HepG2 (cell line): ENCODE data around the gene CMTM1. TPM values are rescaled to one million over a fixed set of nuclear protein-coding genes. Genes with fewer than 3 reads are reported as not detected.

Experiments used
- CC2D1A ChIP-seq: sonication (generic); formaldehyde crosslinking; IDR thresholded peaks from 2 replicates; pipeline ENCODE4 v1.8.1; 2023; ENCODE audit warnings: mild to moderate bottlenecking, missing genetic modification reagents
- FOXP1 ChIP-seq, 2 experiments: fragments of 450-650 bp in 1 of 2; IDR thresholded peaks; 2 replicates each; pipeline ENCODE4 v1.6.1; 2017 to 2018; ENCODE audit warnings: antibody characterized with exemption in 1 of 2
- GABPA ChIP-seq, 2 experiments: IDR thresholded peaks; 2 replicates each; pipeline ENCODE4 v1.6.1; 2011 to 2016; ENCODE audit warnings: low read depth in 2 of 2, low read length in 1 of 2, missing biosample characterization in 1 of 2, missing genetic modification characterization in 1 of 2
- MXI1 ChIP-seq: IDR thresholded peaks from 3 replicates; pipeline ENCODE4 v1.6.1; 2012; ENCODE audit warnings: low read depth, low read length, inconsistent platforms, borderline replicate concordance
- NCOA5 ChIP-seq: sonication (generic); formaldehyde crosslinking; IDR thresholded peaks from 2 replicates; pipeline ENCODE4 v1.4.0; 2020; ENCODE audit warnings: missing genetic modification reagents
- PATZ1 ChIP-seq: sonication (generic); formaldehyde crosslinking; IDR thresholded peaks from 2 replicates; pipeline ENCODE4 v1.4.0; 2020; ENCODE audit warnings: missing genetic modification reagents
- SP2 ChIP-seq: sonication (generic); formaldehyde crosslinking; IDR thresholded peaks from 2 replicates; pipeline ENCODE4 v1.5.1; 2020; ENCODE audit warnings: mild to moderate bottlenecking, missing genetic modification reagents
- STAT5B ChIP-seq: sonication (generic); formaldehyde crosslinking; IDR thresholded peaks from 2 replicates; pipeline ENCODE4 v1.4.0; 2020; ENCODE audit warnings: missing genetic modification reagents
- YY1 ChIP-seq: IDR thresholded peaks from 2 replicates; pipeline ENCODE4 v1.6.1; 2011; ENCODE audit warnings: low read length, low read depth, moderate library complexity, mild to moderate bottlenecking; ENCODE audit not compliant: insufficient read depth, insufficient replicate concordance
- ZNF205 ChIP-seq: IDR thresholded peaks from 2 replicates; pipeline ENCODE4 v1.6.1; 2018; ENCODE audit warnings: missing biosample characterization, missing genetic modification reagents
- ZNF670 ChIP-seq: sonication (generic); formaldehyde crosslinking; IDR thresholded peaks from 2 replicates; pipeline ENCODE4 v1.8.0; 2022; ENCODE audit warnings: mild to moderate bottlenecking, missing genetic modification reagents, borderline replicate concordance
- ZNF749 ChIP-seq: sonication (generic); formaldehyde crosslinking; IDR thresholded peaks from 2 replicates; pipeline ENCODE4 v1.8.0; 2022; ENCODE audit warnings: mild to moderate bottlenecking, missing genetic modification reagents, moderate library complexity, borderline replicate concordance
- ZNF775 ChIP-seq: sonication (generic); formaldehyde crosslinking; IDR thresholded peaks from 2 replicates; pipeline ENCODE4 v1.4.0; 2020; ENCODE audit warnings: missing genetic modification reagents, mild to moderate bottlenecking, moderate library complexity, borderline replicate concordance
- polyA plus RNA-seq, 8 experiments: library from polyadenylated mRNA; depleted of rRNA in 3 of 8; stranded (reverse) in 7 of 8; unstranded in 1 of 8; fragments of >200 nt; fragmentation: Illumina TruSeq in 4 of 8; extraction: Trizol in 4 of 8; gene quantifications; 2 replicates each; pipeline versions ENCODE4 v1.2.1 to v1.2.3, GENCODE V29; 2011 to 2016; ENCODE audit warnings: low read depth in 4 of 8, missing spikeins in 1 of 8, mixed read lengths in 1 of 8; ENCODE audit not compliant: insufficient read depth in 1 of 8
- total RNA-seq, 5 experiments: library from RNA; depleted of rRNA; stranded (reverse); fragments of >200 nt; fragmentation: Illumina TruSeq; extraction: Trizol; gene quantifications; 2 replicates each; pipeline ENCODE4 v1.2.3, GENCODE V29; 2016; ENCODE audit warnings: low read depth in 1 of 5
- TF ChIP-seq, protein P1 (sequence below), 2 experiments: sonication (generic) in 1 of 2; formaldehyde crosslinking in 1 of 2; IDR thresholded peaks; 2 replicates each; pipeline versions ENCODE4 v1.6.1 to v1.9.0; 2014 to 2022; ENCODE audit warnings: antibody characterized with exemption in 1 of 2, borderline replicate concordance in 1 of 2, inconsistent platforms in 1 of 2, low read depth in 1 of 2, missing genetic modification reagents in 1 of 2
- TF ChIP-seq, protein P2 (sequence below): sonication (generic); formaldehyde crosslinking; IDR thresholded peaks from 2 replicates; pipeline ENCODE4 v1.8.1; 2022; ENCODE audit warnings: low read depth, mild to moderate bottlenecking, missing genetic modification reagents

The CMTM1 gene
- total and polyA plus RNA-seq, 2 of the 13 experiments (the other 11 are each of a cell fraction or from before 2014, with no cell fraction given): 1.7 to 2.9 TPM

- TF ChIP-seq YY1: peak; percentile 83
- TF ChIP-seq, protein P1, sequence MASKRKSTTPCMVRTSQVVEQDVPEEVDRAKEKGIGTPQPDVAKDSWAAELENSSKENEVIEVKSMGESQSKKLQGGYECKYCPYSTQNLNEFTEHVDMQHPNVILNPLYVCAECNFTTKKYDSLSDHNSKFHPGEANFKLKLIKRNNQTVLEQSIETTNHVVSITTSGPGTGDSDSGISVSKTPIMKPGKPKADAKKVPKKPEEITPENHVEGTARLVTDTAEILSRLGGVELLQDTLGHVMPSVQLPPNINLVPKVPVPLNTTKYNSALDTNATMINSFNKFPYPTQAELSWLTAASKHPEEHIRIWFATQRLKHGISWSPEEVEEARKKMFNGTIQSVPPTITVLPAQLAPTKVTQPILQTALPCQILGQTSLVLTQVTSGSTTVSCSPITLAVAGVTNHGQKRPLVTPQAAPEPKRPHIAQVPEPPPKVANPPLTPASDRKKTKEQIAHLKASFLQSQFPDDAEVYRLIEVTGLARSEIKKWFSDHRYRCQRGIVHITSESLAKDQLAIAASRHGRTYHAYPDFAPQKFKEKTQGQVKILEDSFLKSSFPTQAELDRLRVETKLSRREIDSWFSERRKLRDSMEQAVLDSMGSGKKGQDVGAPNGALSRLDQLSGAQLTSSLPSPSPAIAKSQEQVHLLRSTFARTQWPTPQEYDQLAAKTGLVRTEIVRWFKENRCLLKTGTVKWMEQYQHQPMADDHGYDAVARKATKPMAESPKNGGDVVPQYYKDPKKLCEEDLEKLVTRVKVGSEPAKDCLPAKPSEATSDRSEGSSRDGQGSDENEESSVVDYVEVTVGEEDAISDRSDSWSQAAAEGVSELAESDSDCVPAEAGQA (IDR thresholded peaks at IDR 0.05; ENCODE audit: low read depth): peak; percentile 70
- TF ChIP-seq, protein P1 (CRISPR knock-in tag; IDR thresholded peaks at IDR 0.05; ENCODE audit: borderline replicate concordance): peak; percentile 93; the same call in 1 of the 2 replicates
- 0 out of 2 replicates have a peak, but pooled peaks have one; percentile 51 for TF ChIP-seq NCOA5 (CRISPR knock-in tag)
- peak; percentile 88 for TF ChIP-seq ZNF205 (CRISPR knock-in tag)
- TF ChIP-seq CC2D1A (CRISPR knock-in tag): peak; percentile 99; the same call in 1 of the 2 replicates
- TF ChIP-seq SP2 (CRISPR knock-in tag): peak; percentile 62; the same call in 1 of the 2 replicates
- peak; percentile 98 for TF ChIP-seq ZNF775
- peak; percentile 98; the same call in 1 of the 2 replicates for TF ChIP-seq ZNF670 (CRISPR knock-in tag)
- no peak for TF ChIP-seq GABPA (IDR thresholded peaks at IDR 0.05; ENCODE audit: low read depth, low read length)
- peak; percentile 15; the same call in 1 of the 2 replicates for TF ChIP-seq GABPA (CRISPR knock-in tag; IDR thresholded peaks at IDR 0.05; ENCODE audit: low read depth)
- TF ChIP-seq PATZ1 (CRISPR knock-in tag): peak; percentile 69
- TF ChIP-seq FOXP1 (IDR thresholded peaks at IDR 0.05): no peak
- no peak for TF ChIP-seq FOXP1 (CRISPR knock-in tag; IDR thresholded peaks at IDR 0.05)
- TF ChIP-seq ZNF749 (CRISPR knock-in tag): peak; percentile 34; the same call in 1 of the 2 replicates
- TF ChIP-seq, protein P2, sequence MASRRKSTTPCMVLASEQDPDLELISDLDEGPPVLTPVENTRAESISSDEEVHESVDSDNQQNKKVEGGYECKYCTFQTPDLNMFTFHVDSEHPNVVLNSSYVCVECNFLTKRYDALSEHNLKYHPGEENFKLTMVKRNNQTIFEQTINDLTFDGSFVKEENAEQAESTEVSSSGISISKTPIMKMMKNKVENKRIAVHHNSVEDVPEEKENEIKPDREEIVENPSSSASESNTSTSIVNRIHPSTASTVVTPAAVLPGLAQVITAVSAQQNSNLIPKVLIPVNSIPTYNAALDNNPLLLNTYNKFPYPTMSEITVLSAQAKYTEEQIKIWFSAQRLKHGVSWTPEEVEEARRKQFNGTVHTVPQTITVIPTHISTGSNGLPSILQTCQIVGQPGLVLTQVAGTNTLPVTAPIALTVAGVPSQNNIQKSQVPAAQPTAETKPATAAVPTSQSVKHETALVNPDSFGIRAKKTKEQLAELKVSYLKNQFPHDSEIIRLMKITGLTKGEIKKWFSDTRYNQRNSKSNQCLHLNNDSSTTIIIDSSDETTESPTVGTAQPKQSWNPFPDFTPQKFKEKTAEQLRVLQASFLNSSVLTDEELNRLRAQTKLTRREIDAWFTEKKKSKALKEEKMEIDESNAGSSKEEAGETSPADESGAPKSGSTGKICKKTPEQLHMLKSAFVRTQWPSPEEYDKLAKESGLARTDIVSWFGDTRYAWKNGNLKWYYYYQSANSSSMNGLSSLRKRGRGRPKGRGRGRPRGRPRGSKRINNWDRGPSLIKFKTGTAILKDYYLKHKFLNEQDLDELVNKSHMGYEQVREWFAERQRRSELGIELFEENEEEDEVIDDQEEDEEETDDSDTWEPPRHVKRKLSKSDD: peak; percentile 53; the same call in 1 of the 2 replicates
- peak; percentile 54; the same call in 1 of the 3 replicates for TF ChIP-seq MXI1
- TF ChIP-seq STAT5B: peak; percentile 8; the same call in 1 of the 2 replicates
Measured at GRCh38 chr16:66552286-66553177, 13.7 kb upstream of the CMTM1 start, which contains the start of gene CKLF (continued).
